CD1c-positive myeloid dendritic cell (primary cell): ENCODE measurements around the gene ADGRV1.
"Not testable (repeated sequence)": the region's sequence is repeated elsewhere in the genome, so short reads cannot be mapped to it uniquely, and the experiment has no call there.

Experiments
- DNase-seq: peaks from one replicate; pipeline ENCODE4 v3.0.0-alpha.2; 2016; ENCODE audit errors: extremely low spot score

The ADGRV1 gene

GRCh38 chr5:90985341-90985740 is 426.7 kb downstream of the ADGRV1 start:
- DNase-seq, result no peak

- DNase-seq, result no peak
Measured at GRCh38 chr5:90987726-90988125, 429.1 kb downstream of the ADGRV1 start.

GRCh38 chr5:90991201-90991600 is 432.6 kb downstream of the ADGRV1 start:
- no peak for DNase-seq

- no peak for DNase-seq
Measured at GRCh38 chr5:90994796-90995195, 436.2 kb downstream of the ADGRV1 start.

GRCh38 chr5:90996089-90996488 is 437.5 kb downstream of the ADGRV1 start:
- DNase-seq, result no peak

- DNase-seq, result no peak
Measured at GRCh38 chr5:90997082-90997481, 438.5 kb downstream of the ADGRV1 start.

- DNase-seq, result no peak
Measured at GRCh38 chr5:91000743-91001142, 442.1 kb downstream of the ADGRV1 start.

- DNase-seq, result no peak
Measured at GRCh38 chr5:91006713-91007112, 448.1 kb downstream of the ADGRV1 start.

GRCh38 chr5:91007251-91007650 is 448.7 kb downstream of the ADGRV1 start:
- DNase-seq, result no peak

GRCh38 chr5:91007780-91008402 is 449.3 kb downstream of the ADGRV1 start:
- DNase-seq, result no peak

- DNase-seq, result no peak
Measured at GRCh38 chr5:91010090-91010489, 451.5 kb downstream of the ADGRV1 start.

- no peak for DNase-seq
Measured at GRCh38 chr5:91011029-91011428, 452.4 kb downstream of the ADGRV1 start.

- not testable (repeated sequence) for DNase-seq
Measured at GRCh38 chr5:91012867-91013266, 454.3 kb downstream of the ADGRV1 start.

GRCh38 chr5:91016322-91016721 is 457.7 kb downstream of the ADGRV1 start:
- no peak for DNase-seq

- no peak for DNase-seq
Measured at GRCh38 chr5:91016954-91017700, 458.5 kb downstream of the ADGRV1 start.

- DNase-seq, result no peak
Measured at GRCh38 chr5:91018200-91018599, 459.6 kb downstream of the ADGRV1 start.

- DNase-seq, result no peak
Measured at GRCh38 chr5:91018712-91019371, 460.2 kb downstream of the ADGRV1 start.

- no peak for DNase-seq
Measured at GRCh38 chr5:91020065-91020800, 461.6 kb downstream of the ADGRV1 start.

- DNase-seq, result no peak
Measured at GRCh38 chr5:91022518-91022917, 463.9 kb downstream of the ADGRV1 start.

GRCh38 chr5:91024206-91024605 is 465.6 kb downstream of the ADGRV1 start:
- no peak for DNase-seq

- DNase-seq, result no peak
Measured at GRCh38 chr5:91024727-91025126, 466.1 kb downstream of the ADGRV1 start.

GRCh38 chr5:91025449-91025848 is 466.9 kb downstream of the ADGRV1 start:
- DNase-seq, result no peak
